Ascending aorta (tissue), 2 donors: ENCODE results near the gene COL1A2. TPM values are rescaled to one million over a fixed set of nuclear protein-coding genes. Genes with fewer than 3 reads are reported as not detected.
A peak's percentile ranks its signal among the peaks of the same experiment; 100 is the strongest.

Source experiments
- DNase-seq, 2 donors: peaks; one replicate each; pipeline ENCODE4 v3.0.0-alpha.2; 2019; ENCODE audit warnings: low spot score in 2 of 2
- H3K27ac ChIP-seq, 2 donors: fragments of 200-600 bp; sonication (generic); one replicate each; pipeline ENCODE4 v1.5.1; 2016 to 2017; ENCODE audit warnings: mild to moderate bottlenecking in 1 of 2
- H3K27me3 ChIP-seq: fragments of 200-600 bp; sonication (generic); one replicate; pipeline ENCODE4 v1.5.1; 2017
- H3K36me3 ChIP-seq, 2 donors: fragments of 200-600 bp; sonication (generic); one replicate each; pipeline ENCODE4 v1.5.1; 2016
- H3K4me1 ChIP-seq, 2 donors: fragments of 200-600 bp; sonication (generic); one replicate each; pipeline ENCODE4 v1.5.1; 2016 to 2017; ENCODE audit warnings: mild to moderate bottlenecking in 1 of 2
- H3K4me3 ChIP-seq, 2 donors: fragments of 200-600 bp; sonication (generic); one replicate each; pipeline ENCODE4 v1.5.1; 2016 to 2017; ENCODE audit warnings: mild to moderate bottlenecking in 1 of 2
- H3K9me3 ChIP-seq, 2 donors: fragments of 200-600 bp; sonication (generic); one replicate each; pipeline ENCODE4 v1.5.1; 2016
- CTCF ChIP-seq, 3 experiments: fragments of 200-600 bp in 2 of 3; fragments of 450-650 bp in 1 of 3; sonication (generic) in 2 of 3; IDR thresholded peaks; one replicate each; pipeline ENCODE4 v1.5.1; 2016 to 2019; ENCODE audit warnings: antibody characterized with exemption in 3 of 3, mild to moderate bottlenecking in 1 of 3, moderate library complexity in 1 of 3
- intact Hi-C: fragments of 100-400 bp; cut with DNase I; formaldehyde crosslinking; loops from one replicate; pipeline ENCODE4 v1.15.1; 2023
- total RNA-seq: library from RNA; depleted of rRNA; stranded (reverse); fragments of >200 nt; gene quantifications from one replicate; pipeline ENCODE4 v1.1.0, GENCODE V29; 2016

COL1A2 gene
- total RNA-seq, 1 donor from 2014 or later = 692 TPM

GRCh38 chr7:94364816-94365215 is 29.9 kb upstream of the COL1A2 start:
- no peak for DNase-seq
- H3K36me3 ChIP-seq = no peaks in the 10 kb centered on the region
- peaks cover 8 to 18% of the 10 kb centered on the region in 2 donors for H3K4me1 ChIP-seq
- TF ChIP-seq CTCF (IDR thresholded peaks at IDR 0.05) = no peak
- H3K4me3 ChIP-seq = no peak overlapping the region
- peaks cover 0 to 7% of the 10 kb centered on the region in 2 donors for H3K9me3 ChIP-seq
- intact Hi-C loops = no loop called here
- H3K27me3 ChIP-seq = no peaks in the 10 kb centered on the region
- H3K27ac ChIP-seq = peak overlapping the region; percentile 42 to 43

GRCh38 chr7:94366163-94366562 is 28.5 kb upstream of the COL1A2 start:
- H3K27ac ChIP-seq = peak overlapping the region in 1 of 2 donors; percentile 85
- intact Hi-C loops = no loop called here
- H3K36me3 ChIP-seq = no peaks in the 10 kb centered on the region
- DNase-seq = no peak
- peaks cover 0 to 7% of the 10 kb centered on the region in 2 donors for H3K9me3 ChIP-seq
- no peak overlapping the region for H3K4me3 ChIP-seq
- peaks cover 8 to 18% of the 10 kb centered on the region in 2 donors for H3K4me1 ChIP-seq
- H3K27me3 ChIP-seq = no peaks in the 10 kb centered on the region
- no peak for TF ChIP-seq CTCF (IDR thresholded peaks at IDR 0.05)

- Histone ChIP-seq H3K36me3 (no peaks in the 10 kb centered on the region), H3K4me1 (peaks cover 8 to 18% of the 10 kb centered on the region in 2 donors), H3K27ac (peak overlapping the region; percentile 82 to 85)
Measured at GRCh38 chr7:94366832-94367231, 27.9 kb upstream of the COL1A2 start.

GRCh38 chr7:94367949-94368348 is 26.7 kb upstream of the COL1A2 start:
- Histone ChIP-seq H3K4me3 (peak overlapping the region in 1 of 2 donors; percentile 51), H3K9me3 (peaks cover 0 to 7% of the 10 kb centered on the region in 2 donors), H3K27me3 (no peaks in the 10 kb centered on the region), H3K4me1 (peaks cover 8 to 18% of the 10 kb centered on the region in 2 donors), H3K36me3 (no peaks in the 10 kb centered on the region), H3K27ac (peak overlapping the region; percentile 82 to 85)
- intact Hi-C loops = loop anchor here (2.0 kb wide), 1 partner anchor 19 kb away; no protein-coding TSS in a partner anchor
- no peak for DNase-seq
- no peak for TF ChIP-seq CTCF (IDR thresholded peaks at IDR 0.05)

More at GRCh38 chr7:94366832-94367231, 27.9 kb upstream of the COL1A2 start:
- no peak for DNase-seq
- Histone ChIP-seq H3K27me3 (no peaks in the 10 kb centered on the region), H3K9me3 (peaks cover 0 to 7% of the 10 kb centered on the region in 2 donors), H3K4me3 (no peak overlapping the region)
- intact Hi-C loops = no loop called here
- no peak for TF ChIP-seq CTCF (IDR thresholded peaks at IDR 0.05)

GRCh38 chr7:94368371-94368791 is 26.3 kb upstream of the COL1A2 start:
- peaks cover 8 to 18% of the 10 kb centered on the region in 2 donors for H3K4me1 ChIP-seq
- DNase-seq = no peak
- peak overlapping the region; percentile 82 to 85 for H3K27ac ChIP-seq
- intact Hi-C loops = loop anchor here (2.0 kb wide), 1 partner anchor 20 kb away; no protein-coding TSS in a partner anchor
- H3K9me3 ChIP-seq = peaks cover 0 to 4% of the 10 kb centered on the region in 2 donors
- H3K36me3 ChIP-seq = no peaks in the 10 kb centered on the region
- H3K4me3 ChIP-seq = peak overlapping the region; percentile 31 to 51
- TF ChIP-seq CTCF (IDR thresholded peaks at IDR 0.05) = no peak
- H3K27me3 ChIP-seq = no peaks in the 10 kb centered on the region
